ENCODE results near the gene FZR1. TPM values are rescaled to one million over a fixed set of nuclear protein-coding genes. Genes with fewer than 3 reads are reported as not detected.

Gene FZR1
- total RNA-seq, 2 experiments from 2014 or later: 78.6 to 79.3 TPM

DNA sequence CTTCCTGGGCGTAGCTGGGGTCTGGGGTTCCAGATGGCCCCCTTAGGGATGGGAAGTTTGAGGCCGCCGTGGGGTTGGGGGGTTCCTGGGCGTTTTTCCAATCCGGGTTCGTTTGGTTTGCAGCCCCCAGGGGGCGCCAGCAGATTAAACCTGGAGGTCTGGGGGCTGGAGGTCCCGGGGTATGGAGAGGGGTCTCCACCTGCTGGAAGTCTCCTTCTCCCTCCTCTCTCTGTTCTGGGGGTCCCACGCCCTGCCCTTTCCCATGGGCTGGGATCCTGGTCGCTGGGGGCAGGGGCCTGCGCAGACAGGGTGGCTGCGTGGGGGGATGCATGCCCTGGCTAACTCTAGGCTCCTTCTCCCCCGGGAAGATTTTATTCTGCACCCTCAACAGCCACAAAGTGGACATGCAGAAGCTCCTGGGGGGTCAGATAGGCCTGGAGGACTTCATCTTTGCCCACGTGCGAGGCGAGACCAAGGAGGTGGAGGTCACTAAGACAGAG lies 80.1 kb downstream of the FZR1 start:
- no peak overlapping the region for H3K4me3 Mint-ChIP-seq
- POLR2A ChIA-PET: no interaction called here
- DNase-seq: peak; percentile 33

DNA sequence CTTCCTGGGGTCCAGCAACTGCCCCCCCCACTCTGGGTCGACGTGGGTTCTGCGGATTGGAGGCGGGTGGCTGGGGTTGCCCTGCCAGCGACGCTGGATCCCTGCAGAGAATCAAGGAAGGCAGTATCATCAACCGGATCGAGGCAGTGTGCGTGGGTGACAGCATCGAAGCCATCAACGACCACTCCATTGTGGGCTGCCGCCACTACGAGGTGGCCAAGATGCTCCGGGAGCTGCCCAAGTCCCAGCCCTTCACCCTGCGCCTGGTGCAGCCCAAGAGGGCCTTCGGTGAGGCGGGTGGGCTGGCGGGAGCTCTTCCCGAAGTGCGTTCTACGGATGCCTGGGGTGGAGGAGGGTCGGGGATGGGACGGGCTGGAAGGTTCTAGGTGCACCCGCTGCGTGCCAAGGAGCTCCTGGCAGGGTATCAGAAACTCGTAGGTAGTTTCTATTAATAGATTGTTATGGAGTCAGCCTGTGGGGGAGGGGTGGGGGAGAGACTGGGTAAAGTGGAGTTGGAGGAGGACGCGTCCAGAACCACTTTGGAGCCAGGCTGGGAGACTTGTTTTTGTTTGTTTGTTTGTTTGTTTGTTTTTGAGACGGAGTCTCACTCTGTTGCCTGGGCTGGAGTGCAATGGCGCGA lies 80.7 kb downstream of the FZR1 start:
- H3K36me3 Mint-ChIP-seq (ENCODE audit: low read depth): no peaks in the 10 kb centered on the region
- H3K9me3 Mint-ChIP-seq: peaks cover 6% of the 10 kb centered on the region
- no peak overlapping the region for H3K27ac Mint-ChIP-seq
- no peak overlapping the region for H3K4me3 Mint-ChIP-seq
- DNase-seq: no peak
- ChIA-PET CTCF (interaction anchor here (1.0 kb wide), 1 partner anchor 9 kb away, joined by 3 read pairs; no protein-coding TSS in a partner anchor), POLR2A (no interaction called here)
- H3K4me1 Mint-ChIP-seq: no peaks in the 10 kb centered on the region
- H3K27me3 Mint-ChIP-seq: no peaks in the 10 kb centered on the region

More for the DNA sequence above, 80.1 kb downstream of the FZR1 start:
- peaks cover 6% of the 10 kb centered on the region for H3K9me3 Mint-ChIP-seq
- CTCF ChIA-PET: interaction anchor here (1.0 to 1.1 kb wide), 3 partner anchors 10 to 122 kb away, joined by 3 read pairs; partner anchors contain the start of gene TJP3
- H3K27me3 Mint-ChIP-seq: no peaks in the 10 kb centered on the region
- no peaks in the 10 kb centered on the region for H3K36me3 Mint-ChIP-seq (ENCODE audit: low read depth)
- no peaks in the 10 kb centered on the region for H3K4me1 Mint-ChIP-seq
- H3K27ac Mint-ChIP-seq: no peak overlapping the region

Other genes starting within 250 kb of the FZR1 start
- gene NFIC, start 139.7 kb upstream of the FZR1 start, total RNA-seq: 10 to 100 TPM; 14.2 TPM
- gene SMIM24, start 25.8 kb upstream of the FZR1 start, total RNA-seq: under 1 TPM; 0.27 to 0.33 TPM
- not detected for gene SMIM44, start 22.9 kb upstream of the FZR1 start, total RNA-seq
- 10 to 100 TPM in 1 of 2 experiments, 1 to 10 TPM in 1; 9.2 to 12.6 TPM for gene DOHH, start 5.6 kb upstream of the FZR1 start, total RNA-seq
- 1 to 10 TPM; 6.5 to 8.7 TPM for gene TEKTIP1, start 32.9 kb downstream of the FZR1 start, total RNA-seq
- 10 to 100 TPM; 62.1 to 67.6 TPM for gene MFSD12, start 51.3 kb downstream of the FZR1 start, total RNA-seq
- gene HMG20B, start 66.6 kb downstream of the FZR1 start, total RNA-seq: 10 to 100 TPM; 47.8 to 54.1 TPM
- gene GIPC3, start 79.2 kb downstream of the FZR1 start, total RNA-seq: under 1 TPM; 0.57 to 0.71 TPM
- under 1 TPM; 0.92 to 1.00 TPM for gene TBXA2R, start 100.6 kb downstream of the FZR1 start, total RNA-seq
- 10 to 100 TPM; 31.8 to 39.1 TPM for gene CACTIN, start 120.5 kb downstream of the FZR1 start, total RNA-seq
- 10 to 100 TPM; 18.7 to 19.5 TPM for gene PIP5K1C, start 194.2 kb downstream of the FZR1 start, total RNA-seq
- gene TJP3, start 202.1 kb downstream of the FZR1 start, total RNA-seq: 1 to 10 TPM; 2.7 to 3.5 TPM